HG03432 (cell line): ENCODE measurements around the gene SAFB.

Experiments used
- ATAC-seq: cut with Tn5 transposase; IDR thresholded peaks from one replicate; pipeline ENCODE4 v1.9.1; 2021; ENCODE audit warnings: mild to moderate bottlenecking, moderate library complexity; ENCODE audit not compliant: unreplicated experiment

Gene SAFB

DNA sequence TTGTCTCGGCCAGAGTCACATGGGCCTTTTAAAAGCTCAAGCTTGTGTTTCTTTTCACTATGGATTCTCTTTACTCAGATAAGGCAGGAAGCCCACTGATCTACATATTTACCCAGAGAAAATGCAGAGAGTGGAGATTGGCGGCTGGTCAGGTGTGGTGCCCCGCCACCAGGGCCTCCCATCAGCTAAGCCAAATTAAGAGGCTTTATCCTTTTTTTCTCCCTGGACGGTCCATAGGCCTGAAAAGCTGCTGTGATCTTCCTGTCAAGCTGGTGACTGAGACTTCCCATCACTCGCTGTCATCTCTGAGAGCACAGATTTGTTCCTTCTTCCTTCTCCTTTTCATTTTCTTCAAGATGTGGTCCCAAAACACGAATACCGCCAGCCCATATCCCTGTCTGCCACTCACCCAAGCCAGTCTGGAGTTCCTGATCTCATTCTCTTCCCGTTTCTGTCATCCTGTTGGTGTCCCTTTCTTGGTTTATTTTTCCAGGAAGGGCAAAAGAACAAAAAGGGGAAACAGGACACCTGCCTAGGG lies 1.9 kb downstream of the SAFB start:
- ATAC-seq = no peak

DNA sequence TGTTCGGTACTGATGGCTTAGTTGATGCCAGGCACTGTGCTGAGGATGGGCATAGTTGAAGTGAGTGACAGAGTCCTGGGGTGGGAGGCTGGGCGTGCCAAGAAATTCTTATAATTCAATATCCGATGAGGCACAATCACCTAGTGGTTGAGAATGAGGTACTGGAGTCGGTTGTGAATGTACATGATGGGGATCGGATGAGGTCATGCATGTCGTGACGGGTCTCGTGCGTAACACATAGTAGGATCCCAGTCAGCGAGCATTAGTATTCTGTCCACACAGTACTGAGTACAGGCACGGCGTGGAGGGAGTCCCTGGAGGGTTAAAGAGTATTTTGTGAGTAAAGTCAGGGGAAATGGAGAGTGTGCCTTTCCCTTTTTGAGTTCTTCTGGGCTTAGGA lies 2.8 kb downstream of the SAFB start:
- ATAC-seq = no peak

GRCh38 chr19:5627395-5627904 lies 4.6 kb downstream of the SAFB start:
- no peak for ATAC-seq

- ATAC-seq = no peak
Observed at GRCh38 chr19:5628461-5628860, 5.6 kb downstream of the SAFB start.

- no peak for ATAC-seq
Observed at GRCh38 chr19:5628919-5629481, 6.1 kb downstream of the SAFB start.

DNA sequence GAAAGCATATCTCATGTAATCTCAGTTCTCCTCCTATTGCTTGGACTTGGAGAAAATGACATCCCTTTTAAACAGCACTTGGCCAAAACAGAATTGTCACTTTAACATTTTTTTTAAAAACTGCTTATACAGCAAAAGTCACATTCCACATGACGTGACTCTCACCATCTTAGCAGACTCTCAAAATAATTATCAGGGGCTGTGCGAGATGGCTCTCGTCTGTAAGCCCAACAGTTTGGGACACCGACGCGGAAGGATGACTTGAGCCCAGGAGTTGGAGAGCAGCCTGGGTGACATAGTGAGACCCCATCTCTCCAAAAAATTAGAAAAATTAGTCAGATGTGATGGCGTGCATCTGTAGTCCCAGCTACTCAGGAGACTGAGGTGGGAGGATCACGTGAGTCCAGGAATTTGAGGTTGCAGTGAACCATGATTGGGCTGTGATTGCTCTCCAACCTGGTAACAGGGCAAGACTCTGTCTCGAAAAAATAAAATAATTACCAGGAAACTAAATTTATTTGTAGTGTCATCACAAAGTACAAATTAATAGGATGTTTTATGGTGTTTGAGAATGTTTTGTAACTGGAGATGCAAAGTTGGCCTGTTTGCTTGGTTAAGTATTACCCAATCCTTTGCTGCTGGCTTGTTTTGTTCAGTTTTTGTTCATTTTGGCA lies 8.8 kb downstream of the SAFB start:
- no peak for ATAC-seq

DNA sequence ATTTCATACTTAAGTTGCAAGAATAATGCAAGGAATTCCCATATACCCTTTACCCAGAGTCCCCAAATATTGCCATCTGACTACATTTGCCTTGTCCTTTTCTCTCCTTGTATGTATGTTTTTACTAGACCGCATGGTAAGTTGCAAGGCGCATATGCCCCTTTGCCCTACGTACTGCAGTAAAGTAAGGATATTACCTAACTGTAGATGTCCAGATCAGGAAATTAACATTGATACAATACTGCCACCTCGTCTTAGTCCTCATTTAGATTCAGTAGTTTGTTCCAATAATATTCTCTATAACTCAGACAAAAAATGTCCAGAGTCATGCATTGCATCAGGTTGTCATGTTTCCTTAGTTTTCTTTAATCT lies 9.3 kb downstream of the SAFB start:
- ATAC-seq = no peak

DNA sequence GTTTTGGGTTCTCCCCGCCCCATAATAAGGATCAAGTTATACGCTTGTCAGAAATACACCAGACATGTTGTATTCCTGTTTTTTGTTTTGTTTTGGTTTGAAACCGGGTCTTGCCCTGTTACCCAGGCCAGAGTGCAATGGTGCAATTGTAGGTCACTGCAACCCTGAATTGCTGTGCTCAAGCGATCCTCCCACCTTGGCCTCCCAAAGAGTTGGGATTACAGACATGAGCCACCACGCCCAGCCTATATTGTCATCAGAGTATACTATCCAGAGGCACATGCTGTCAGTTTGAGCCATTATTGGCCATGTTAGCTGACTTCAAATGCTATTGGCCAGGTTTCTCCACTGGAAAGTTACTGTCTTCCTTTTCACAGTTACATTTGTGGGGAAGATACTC lies 9.8 kb downstream of the SAFB start:
- no peak for ATAC-seq

DNA sequence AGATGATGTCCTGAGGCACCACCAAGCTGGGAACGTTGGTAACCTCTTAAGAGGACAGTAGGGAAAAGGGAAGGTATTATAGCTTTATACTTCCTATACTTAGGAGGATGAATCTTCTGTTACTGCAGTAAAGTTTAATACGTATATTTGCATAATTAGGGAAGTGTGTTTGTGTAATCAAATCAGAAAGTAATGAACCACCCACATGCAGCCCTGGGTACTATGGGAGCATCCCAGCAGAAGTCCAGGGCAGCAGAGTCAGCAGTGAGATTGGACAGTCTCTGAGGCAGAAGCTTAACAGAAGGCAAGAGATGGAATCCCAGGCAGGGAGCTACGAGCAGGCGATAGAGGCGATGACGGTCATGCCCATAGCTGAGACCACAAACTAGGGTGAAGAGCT lies 12.5 kb downstream of the SAFB start:
- no peak for ATAC-seq

DNA sequence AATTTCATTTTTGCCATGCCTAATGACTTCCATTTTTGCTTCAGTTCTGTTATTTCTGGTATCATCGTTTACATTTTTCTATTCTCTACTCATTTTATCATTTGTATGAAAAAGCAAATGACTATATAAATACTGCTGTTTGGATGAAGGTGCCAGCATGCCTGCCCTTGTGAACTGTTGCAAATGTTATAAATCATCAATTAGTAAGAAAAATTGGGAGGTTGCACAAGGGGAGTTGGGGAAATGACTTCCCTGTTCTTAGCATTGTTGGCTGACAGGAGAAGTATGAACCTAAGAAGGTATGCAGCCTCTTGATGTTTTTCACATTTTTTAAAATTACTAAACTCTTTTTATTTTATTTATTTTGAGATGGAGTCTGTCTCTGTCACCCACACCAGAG lies 15.1 kb downstream of the SAFB start:
- ATAC-seq = no peak

DNA sequence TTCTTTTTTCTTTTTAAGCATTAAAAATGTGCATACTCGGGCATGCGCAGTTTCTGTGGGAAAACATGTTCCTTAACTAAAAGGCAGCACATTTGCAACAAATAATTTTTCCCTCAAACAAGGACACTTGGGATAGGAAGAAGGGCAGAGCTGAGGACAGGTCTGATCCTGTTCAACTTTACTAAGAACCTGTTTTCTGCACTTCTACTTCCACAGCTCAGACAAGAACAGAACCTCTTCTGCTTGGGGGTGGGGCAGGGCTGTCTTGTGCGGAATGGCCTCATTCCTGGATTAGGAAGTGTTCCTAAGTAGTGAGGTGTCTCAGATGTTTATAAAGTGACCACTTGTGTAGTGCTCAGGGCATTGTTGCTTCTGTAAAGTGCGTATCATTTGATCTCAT lies 18.3 kb downstream of the SAFB start:
- no peak for ATAC-seq

DNA sequence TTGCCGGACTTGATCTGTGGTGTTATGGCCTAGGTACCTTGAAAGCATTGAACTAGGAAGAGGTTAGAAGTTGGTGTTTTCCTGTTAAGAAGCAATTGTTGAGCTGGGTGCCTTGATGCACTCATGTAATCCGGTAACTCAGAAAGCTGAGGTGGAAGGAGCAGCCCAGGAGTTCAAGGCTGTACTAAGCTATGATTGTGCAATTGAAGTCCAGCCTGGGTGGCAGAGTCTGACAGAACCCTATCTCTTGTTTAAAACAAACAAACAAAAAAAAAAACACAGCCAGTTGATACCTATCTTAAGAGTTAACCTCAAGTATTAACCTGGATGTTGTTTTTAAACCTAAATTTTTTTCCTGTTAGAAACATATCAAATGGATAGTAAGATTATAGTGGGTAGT lies 19.3 kb downstream of the SAFB start:
- ATAC-seq = no peak

DNA sequence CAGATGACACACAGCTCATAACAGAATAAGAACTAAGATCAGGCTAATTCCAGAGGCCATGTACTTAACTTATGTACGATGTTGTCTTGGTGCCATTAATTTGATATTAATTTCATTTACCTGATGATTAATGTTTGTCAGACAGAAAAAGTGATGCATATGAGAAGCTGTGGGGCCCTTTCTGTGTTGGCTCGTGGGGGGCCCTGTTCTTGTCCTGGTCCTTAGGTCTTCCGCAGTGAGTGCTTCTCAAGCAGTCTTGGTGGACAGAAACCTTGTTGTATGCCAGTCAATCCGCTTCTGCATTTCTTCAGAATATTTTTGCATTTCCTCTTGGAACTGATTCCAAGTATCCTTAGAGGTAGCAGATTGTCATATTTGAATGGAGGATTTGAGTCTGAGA lies 20.2 kb downstream of the SAFB start:
- no peak for ATAC-seq

DNA sequence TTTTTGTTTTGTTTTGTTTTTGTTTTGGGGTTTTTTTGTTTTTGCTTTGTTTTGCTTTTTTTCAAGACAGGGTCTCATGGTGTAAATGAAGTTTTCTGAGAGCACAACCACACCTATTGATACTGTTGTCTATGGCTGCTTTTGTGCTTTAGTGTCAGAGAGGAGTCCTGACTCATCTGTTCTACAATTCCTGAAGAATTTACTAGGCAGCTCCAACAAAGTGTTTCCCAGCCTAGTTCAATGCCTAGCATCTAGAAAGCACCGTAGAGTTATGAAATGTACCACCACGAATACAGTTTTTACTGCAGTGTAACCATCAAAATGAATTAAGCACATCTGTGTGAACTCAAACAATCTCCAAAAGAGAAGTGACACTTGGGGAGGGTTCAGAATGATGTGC lies 21.2 kb downstream of the SAFB start:
- ATAC-seq = no peak

- no peak for ATAC-seq
Observed at GRCh38 chr19:5645409-5645808, 22.5 kb downstream of the SAFB start.

DNA sequence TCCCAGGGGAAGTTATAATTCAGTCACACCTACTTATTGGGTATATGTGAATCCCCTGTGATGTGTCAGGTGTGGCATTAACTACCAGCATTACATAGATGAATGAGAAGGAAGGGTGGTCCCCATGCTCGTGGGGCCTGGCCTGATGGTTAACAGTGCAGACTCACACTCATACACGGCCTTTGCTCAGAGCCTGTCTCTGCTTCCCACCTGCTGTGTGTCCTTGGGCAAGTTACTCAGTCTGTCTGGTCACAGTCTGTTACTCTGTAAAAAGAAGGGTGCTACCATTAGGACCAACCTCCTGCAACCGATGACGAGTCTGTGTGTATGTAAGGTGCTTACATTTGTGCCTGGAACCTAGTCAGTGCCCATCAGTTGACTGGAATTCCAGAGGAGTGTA lies 23.8 kb downstream of the SAFB start:
- ATAC-seq = no peak

- ATAC-seq = no peak
Observed at GRCh38 chr19:5648464-5648863, 25.6 kb downstream of the SAFB start.

DNA sequence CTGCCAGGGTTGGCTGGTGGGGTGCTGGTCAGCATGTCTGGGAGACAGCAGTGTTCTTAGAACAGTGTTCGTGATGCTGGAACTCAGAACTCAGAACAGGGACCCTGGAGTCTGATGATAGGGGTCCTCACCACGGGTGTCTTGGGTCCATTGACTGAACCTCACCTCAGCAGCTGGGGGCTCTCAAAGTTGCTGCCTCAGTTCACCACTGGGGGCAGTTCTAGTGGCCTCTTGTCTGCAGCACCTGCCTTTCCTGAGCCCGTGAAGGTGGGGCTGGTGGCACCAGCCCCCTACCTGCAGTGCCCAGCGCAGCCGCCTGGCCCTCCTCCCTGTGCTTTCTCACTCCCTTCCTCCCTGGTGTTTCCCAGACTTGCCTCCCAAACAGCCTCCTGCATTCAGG lies 28.5 kb downstream of the SAFB start:
- no peak for ATAC-seq

GRCh38 chr19:5652261-5652660 lies 29.4 kb downstream of the SAFB start:
- ATAC-seq = no peak

- ATAC-seq = no peak
Observed at GRCh38 chr19:5654931-5655330, 32.0 kb downstream of the SAFB start.

DNA sequence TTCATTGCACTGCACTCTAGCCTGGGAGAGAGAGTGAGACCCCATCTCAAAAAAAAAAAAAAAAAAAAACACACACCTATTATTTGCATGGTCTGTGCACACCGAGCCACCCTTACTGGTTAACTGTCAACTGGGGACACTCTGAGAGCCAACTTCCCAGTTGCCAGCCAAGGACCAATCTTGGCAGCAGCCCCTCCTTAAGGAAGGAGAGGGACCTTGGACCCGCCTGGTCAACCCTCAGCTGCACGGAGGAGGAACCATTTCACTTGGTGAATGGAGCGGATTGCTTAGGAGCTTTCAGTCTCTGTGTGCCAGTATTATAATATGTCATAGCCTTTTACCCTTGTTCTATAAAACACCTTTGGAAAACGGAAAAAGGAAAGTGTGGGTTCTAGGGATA lies 32.5 kb downstream of the SAFB start:
- no peak for ATAC-seq

GRCh38 chr19:5661483-5661882 lies 38.6 kb downstream of the SAFB start:
- ATAC-seq = no peak

GRCh38 chr19:5663904-5664303 lies 41.0 kb downstream of the SAFB start:
- ATAC-seq = no peak
